Germinal center (tissue), 1 donor: ENCODE measurements around the gene SLC38A2.

Source experiments
- DNase-seq: peaks from one replicate; pipeline ENCODE4 v3.0.0; 2012; ENCODE audit warnings: mixed read lengths, low spot score

The SLC38A2 gene

DNA sequence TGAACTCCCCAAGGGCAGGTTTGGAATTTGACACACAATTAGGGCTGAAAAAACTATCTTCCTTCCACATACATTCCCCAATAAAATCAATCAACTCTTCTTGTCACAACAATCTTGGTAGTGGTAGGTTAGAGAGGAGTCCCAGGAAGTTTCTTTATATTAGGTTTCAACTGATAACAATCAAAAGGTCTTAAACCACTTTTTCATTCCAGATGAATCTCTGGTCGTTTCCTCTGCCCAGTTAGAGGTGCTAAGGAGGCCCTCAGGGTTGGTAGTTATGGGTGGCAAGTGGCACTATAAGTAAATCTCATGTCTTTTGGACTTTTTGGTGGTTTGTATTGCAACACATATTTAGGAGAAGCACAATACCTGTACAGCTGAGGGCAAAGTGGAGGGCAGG lies 1.7 kb upstream of the SLC38A2 start:
- DNase-seq: no peak

DNA sequence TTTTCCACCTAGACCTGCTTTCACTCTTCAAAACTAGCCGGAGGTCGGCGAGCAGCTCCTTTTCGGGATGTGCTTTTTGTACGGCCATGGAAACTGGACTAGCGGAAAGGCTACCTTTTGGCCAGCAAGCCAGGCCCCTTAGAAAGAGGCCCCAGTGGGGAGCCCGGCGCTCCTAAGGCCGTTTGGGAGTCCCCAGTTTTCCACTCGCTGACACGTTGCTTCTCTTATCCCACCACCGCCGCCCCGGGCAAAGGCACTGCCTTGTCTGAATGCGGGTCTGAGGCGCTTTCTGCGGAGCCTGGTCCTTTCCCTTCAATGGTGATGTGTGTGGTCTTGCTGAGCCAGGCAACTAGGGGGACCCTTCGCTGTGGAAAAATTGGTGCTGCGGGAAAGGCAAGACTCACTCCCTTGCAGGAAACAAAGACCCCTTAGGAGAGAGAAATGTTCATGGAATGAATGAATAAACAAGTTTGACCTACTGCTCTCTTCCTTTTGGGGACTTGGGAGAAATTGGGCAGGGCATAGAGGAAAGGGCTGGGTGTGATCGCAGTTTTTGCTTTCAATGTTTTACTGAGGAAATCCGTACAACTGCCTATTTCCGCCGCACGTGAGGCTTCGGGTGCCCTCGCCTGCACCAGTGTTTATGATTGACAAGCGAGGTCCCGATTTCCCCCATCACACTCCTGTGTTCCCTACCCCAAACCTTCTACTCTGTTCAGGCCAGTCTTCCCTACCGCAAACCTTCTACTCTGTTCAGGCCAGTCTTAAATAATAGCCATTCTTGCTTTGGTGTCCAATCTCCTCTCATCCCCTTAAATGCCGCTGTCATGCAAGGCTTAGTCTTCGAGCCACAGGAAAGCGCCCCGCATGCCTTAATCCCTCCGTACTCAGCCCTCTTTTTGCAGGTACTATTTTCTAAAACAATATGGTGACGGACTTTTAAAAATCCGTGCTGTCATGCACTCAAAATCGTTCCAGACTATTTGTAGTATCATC lies 1.0 kb upstream of the SLC38A2 start:
- peak; percentile 23 for DNase-seq

DNA sequence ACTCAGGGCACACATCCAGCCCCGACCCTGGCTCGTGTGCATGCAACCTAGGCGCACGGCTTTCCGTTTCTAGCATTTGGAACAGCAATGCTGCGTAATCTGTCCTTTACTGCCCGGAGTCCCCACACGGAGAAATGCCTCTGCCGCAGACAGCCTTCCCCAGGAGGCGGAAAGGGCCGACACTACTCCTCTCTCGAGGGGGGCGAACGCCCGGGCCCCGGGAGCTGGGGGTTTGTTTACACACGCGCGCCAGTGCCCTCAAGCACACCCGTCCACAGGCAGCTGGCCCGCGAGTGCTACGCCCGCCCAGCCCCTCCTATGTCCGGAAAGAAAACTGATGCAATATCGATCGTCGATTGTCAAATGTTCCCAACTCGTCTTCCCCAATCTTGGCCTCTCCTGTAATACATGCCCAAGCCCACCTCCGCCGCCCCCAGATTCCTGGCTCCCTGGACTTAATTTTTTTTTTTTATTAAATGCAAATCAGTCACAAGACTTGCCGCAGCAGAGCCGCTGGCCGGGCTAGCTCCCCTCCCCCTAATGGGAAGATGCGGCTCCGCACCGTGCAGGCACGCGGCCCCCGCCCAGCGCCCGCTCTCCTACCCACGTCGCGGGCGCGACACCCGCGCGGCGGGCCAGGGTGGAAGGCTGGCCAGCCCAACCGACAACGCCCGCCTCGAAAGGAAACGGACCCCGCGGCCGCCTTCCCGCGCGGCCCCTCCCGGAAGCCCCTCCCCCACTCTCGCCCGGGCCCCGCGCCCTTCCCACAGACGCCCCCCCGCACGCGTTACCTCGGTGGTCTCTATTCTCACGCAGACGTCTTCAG lies 642 bp downstream of the SLC38A2 start:
- DNase-seq: peak; percentile 72

DNA sequence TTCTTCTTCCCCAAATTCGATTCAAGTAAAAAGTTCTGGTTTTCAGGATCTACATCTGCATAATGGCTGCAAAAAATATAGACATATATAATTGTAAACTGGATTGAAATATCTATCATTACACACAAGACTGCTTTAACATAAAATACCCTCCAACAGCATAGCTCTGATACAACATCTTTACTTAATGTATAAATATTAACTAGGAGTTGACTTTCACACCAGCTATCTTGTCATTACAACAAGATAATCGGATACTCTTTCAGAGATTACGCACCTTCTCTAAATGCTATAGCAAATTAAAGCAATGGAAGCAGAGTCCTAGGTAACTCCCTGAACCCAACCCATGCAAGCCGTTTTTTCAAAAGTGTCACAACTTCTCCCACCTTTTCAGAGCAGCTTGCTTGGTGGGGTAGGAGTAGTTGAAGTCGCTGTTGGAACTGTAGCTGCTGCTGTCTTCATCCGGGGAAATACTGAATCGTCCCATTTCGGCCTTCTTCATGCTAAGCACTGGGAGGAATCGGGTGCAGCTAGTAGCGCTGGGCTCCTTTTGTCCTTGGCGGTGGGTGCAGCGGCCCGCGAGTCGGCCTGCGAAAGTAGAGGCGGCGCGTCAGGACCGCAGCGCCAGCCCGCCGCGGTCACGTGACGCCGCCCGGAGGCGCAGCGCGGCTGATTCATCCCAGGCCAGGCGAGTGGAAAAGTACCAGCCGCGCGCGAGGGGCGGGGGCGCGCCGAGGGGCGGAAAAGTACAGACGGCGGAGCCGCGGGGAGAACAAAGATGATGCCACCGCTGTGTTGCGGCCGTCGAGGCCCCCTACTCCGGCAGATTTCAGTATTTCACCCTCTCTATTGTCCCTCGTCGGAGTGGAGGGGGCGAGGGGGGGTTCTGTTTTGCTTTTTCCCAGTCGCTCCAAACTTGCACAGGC lies 1.5 kb downstream of the SLC38A2 start:
- DNase-seq: peak; percentile 87

DNA sequence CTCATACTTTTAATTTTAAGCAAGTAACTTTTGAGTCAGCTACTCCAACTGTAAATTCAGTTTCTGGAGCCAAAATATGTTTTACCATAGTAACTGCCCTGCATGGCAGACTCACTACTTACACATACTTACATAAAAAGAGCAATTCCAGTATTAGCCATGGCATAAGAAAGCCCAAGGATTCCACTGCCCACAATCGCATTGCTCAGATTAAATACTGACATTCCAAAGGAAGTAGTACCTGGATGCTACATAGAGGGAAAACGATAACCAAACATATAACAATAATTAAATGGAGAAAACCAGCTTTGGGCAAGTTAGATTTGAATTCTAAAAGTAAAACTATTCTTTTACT lies 2.2 kb downstream of the SLC38A2 start:
- no peak for DNase-seq

DNA sequence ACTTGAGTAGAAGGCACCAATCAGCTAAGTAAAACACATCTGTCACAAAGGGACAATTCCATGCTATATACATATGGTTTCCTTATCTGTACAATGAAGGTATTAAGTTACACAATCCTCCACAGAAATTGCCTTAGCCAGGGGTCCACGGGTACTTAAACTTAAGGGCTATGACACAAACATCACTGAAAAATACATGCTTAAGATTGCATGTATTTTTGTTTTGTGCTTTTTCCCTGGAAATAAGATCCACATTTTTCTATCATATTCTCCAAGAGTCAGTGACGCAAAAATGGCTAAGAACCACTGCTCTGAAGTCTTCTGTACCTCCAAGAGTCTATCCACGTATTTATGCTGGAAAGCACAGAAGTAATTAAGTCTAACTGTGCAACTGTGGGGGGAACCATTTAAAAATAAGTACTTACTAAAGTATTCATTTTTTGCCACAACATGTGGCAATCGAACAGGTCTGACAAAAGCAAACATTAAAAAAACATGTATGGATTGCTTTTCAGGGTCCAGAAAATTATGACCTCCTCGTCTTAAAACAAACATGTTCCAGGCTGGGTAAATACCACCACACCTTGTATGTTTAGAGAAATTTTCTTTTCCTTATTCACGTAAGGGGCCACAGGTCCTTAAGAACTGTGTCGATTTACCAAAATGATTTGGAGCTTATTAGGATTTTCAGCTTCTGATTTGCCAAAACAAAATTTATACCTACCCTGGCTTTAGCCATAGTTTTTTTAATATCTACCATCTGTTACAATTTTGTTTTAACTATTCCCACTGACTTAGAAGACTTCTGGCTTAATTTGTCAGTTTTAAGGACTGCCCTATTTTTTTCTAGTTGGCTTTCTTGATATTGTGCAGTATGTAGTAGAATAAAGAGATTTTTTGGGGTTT lies 2.8 kb downstream of the SLC38A2 start:
- DNase-seq: no peak

DNA sequence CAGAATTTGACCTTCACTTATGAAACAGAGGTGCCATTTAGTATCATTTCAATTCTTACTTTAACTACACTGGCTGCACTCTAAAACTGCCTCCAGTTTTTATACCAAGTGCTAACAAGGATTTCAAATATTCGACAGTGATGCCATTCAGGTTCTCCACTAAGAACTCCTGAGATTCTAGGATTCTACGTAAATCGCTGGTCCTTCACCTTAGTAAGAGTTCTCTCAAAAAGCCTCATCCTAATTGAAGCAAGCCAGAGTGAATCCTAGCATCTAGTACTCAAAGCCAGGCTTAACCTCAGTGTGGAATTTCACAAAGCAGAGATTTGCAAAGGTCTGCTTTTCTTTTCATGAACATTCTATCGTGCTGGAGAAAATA lies 3.5 kb downstream of the SLC38A2 start:
- DNase-seq: no peak

DNA sequence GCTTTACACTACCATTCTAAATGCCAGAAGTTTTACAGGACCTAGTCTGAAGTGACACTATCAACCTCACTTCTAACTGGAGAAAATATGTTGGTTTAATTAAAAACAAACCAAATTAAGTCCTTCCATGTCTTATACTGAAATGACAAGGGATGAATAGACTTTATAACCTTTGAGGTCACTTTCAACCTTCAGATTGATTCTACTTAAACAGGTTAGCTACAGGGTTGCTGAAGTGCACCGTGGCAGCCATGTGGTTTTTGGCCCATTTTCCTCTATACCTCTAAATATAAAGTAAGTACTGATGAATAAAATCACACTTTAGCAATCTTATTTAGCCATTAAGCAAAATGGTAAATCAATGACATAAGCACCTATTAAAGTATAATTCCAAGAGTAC lies 3.9 kb downstream of the SLC38A2 start:
- DNase-seq: no peak

DNA sequence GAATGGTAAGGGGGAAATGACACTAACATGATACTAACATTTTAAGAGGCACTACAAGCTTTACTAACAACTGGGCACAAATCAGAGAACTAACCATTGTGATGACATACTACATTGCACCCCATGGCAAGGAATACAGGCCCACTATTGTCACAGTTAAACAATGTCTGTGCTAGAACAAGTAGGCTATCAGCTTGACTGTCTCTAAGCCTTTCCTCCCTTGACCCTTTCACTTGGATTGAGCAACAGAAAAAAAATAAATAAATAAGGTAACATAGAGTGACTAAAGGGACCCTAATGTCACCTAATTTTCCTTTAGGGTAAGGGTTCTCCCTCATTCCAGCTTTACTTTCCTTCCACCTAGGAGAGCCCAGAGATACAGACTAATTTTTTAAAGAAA lies 4.4 kb downstream of the SLC38A2 start:
- DNase-seq: no peak

DNA sequence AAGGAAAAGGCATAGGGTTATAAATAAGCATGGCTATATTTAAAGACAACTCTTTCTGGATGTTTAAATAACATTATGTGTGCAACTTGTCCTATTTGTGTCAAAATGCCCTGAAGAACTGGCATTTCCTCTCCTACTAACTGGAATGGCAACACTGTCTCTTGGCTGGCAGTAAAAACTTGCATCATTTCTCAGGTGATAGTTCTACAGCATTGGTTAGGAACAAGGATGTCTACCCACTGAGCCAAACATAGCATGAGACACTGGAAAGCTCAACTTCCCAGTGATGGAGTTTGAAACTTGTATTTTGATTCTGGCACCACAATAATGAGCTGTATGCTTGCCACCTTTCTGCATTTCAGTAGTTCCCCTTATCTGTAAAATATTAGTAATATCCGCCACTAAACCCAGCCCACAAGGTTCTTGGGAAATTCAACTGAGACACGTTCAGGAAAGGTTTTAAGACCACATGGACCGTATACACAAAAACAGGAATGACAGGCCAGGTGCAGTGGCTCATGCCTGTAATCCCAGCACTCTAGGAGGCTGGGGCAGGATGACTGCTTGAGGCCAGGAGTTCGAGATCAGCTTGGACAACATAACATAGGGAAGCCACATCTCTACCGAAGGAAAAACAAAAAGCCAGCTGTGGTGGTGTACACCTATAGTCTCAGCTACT lies 5.1 kb downstream of the SLC38A2 start:
- no peak for DNase-seq

DNA sequence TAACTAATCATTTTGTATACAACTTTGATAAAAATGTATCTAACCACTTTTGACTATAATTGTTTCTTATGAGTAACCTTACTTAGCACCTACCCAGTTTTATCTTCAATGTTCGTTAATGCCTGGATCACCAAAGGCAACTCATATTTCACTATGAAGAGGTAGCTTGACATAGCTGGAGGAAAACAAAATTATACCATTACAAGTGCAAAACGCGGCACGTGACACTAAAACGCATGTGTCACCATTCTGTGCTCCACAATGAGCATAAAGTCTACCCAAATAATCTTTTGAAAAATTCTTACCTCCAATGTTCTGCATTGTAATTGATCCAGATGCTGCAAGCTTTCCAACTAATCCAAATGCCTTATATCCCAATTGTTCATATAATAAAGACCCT lies 5.8 kb downstream of the SLC38A2 start:
- no peak for DNase-seq

DNA sequence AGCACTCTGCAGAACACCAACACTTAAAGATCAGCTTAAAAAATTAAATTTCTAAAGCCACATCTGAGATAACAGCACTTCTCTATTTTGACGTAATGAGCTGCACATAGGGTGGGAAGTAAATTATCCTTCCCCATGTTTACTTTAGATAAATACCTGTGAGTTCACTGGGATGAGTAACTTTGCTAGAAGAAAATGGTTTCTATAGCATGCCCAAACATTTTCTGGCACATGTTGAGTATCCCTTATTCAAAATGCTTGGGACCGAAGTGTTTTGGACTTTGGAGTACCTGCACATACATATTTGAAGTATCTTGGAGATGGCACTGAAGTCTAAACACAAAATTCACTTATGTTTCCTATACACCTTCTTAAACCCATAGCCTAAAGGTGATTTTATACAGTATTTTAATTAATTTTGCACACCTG lies 6.6 kb downstream of the SLC38A2 start:
- no peak for DNase-seq

DNA sequence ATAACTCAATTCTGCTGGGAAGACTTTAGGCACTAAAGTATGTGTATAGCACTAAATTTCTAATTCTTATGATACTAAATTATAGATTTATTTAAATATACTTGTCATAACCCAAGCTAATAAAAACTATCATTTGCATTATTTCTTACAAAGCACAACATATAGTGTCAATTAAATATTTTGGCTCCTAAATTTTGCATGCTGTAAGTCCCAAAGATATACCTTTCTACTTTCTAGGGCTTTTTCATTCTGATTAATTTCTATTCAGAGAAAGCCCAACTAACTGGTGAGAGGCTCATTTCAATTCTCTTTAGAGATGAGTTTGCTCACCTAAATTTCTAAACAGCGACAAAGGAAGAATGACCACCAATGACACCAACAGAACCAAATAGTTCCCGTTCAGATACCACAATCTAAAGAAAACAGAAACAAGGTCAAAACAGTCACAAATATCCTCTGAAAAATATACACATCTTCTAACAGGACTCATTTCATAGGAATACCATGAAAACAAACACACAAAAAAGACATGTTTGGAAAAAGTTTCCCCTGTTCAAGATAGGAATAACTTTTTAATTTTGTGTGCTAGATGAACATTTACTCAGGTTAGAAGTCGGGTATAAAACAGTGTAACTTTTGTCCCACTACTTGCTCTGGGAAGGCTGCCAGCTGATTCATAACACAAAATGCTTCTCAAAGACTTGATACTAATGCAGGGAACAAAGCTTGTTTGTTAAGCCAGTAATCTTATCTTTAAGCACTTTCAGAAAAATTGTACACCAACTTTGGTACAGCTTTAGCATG lies 7.6 kb downstream of the SLC38A2 start:
- no peak for DNase-seq

DNA sequence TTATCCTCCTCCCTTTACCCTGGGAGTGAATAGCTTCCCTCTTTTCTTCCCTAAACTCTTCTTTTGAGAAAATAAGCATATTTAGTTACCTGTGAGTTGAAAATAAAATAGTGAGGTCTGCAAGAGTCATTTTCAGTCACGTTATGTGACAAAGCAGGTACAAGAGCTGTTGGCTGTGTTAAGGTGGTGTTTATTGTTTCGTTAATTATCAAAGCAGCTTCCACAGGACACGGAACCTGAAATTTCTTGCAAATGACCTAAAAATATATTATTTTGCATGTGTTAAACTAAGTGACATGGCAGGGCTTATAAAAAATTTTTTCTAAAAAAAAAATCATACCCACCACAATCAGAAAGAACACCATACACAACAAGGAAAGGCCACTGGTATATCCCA lies 8.3 kb downstream of the SLC38A2 start:
- no peak for DNase-seq

DNA sequence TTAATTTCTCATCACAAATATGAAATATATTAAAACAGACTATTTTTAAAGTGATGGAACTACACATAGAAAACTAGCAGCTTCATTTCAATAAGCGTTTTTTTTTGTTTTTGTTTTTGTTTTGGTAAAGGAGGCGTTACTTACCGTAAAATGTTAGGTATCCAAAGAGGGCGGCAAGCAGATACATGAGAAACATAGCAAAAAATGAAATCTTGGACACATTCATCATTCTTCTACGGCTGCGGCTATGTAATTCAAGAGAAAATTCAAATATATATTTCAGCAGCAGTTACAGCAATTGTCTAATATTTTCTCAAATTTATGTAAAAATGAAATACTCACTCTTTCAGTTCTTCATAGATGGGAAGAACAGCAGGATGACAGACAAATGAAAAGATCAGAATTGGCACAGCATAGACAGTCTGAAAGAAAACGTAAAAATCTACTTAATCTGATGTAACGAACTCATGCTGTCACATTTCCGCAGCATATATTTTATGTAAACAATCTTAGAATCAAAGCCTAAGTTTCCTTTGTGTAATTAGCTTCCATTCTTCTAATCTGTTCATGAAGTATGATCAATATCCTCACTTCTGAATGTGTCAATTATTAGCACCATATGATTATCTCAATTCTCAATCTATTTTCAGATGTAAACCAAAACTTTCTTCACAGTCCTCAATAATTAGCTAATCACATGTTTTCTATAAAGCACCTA lies 8.8 kb downstream of the SLC38A2 start:
- DNase-seq: no peak

DNA sequence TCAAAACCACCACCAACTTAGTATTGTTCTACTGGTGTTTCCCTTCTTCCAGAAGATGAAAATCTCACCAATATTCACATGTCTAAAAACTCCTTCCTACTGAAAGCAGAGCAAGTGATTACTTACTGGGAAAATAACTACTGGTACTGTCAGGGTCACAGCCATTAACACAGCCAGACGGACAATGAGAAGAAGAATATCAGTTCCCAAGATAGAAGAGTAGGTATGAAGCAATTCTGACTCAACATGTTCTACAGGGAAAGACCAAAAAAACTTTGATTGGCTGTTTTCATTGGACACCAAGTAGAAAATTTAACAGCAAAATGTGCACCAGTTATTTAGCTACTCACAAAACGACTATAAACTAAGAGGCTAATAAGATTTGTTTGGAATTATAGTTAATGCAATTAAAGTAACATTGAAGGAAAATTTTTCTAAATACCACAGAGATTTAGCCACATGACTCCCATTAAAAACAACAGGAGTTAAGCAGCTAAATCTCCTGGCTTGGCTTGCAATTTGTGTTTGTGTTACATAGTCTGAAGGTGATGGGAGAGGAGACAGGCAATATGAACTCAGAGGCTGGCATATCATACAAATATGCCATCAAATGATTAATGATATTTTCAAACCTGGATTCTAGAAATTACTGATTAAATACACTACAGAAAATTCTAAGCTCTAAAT lies 9.5 kb downstream of the SLC38A2 start:
- no peak for DNase-seq

DNA sequence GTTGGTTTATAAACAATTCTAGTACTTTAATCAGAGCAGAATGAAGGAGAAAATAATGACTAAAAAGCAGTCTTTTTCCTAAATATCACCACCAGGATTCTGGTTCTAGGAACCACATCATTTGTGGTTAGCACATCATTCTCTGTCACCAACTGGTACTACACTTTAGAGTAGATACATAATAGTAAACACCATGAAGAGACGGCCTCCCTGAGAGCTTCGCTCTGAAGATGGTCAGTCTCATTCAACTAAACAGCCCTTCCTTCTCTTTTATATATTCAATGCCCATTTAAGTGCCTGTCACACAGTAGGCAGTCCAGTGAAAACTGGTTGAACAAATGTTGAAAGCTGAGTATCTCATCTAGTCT lies 10.9 kb downstream of the SLC38A2 start:
- DNase-seq: no peak

DNA sequence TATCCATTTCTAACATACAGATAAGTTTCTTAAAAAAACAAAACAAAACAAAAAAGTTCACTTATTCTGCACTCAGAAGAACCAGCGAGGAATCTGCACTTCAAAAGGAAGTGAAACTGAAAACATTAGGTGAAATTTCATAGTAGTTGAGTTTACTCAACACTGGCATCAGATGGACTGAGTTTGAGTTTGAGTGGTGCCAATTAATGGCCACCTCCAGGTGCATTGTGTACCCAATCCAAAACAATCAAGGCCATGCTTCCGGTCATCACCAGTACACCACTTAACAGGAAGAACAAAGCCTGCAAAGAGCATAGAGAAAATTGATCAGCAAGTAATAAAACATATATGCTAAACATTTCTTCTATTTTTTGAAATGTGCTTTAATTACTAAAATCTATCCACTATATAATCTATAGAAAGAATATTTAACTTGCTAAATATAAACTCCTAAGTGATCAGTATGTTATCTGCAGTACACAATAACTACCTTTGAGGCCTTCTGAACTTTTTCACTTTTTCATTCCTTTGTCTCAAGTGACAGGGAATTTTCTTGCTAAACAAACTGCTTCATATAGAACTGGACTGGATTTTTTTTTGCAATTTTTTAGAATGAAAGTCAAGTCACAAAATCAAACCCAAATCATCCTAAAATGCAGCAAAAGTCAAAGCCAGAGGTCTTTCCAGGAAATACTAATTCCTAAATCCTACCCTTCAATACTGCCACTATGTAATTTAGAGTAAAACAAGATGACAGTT lies 11.5 kb downstream of the SLC38A2 start:
- peak; percentile 35 for DNase-seq
